DMS114 treated with DMSO at 0.1 percent for 48 hours (cell line): ENCODE data around the gene KRTAP5-2.
"Not testable (repeated sequence)": the region's sequence is repeated elsewhere in the genome, so short reads cannot be mapped to it uniquely, and the experiment has no call there.

Source experiments
- DNase-seq: peaks from one replicate; lab custom pipeline; 2025; ENCODE audit not compliant: unreplicated experiment; lab: John Stamatoyannopoulos, UW

KRTAP5-2 gene, protein sequence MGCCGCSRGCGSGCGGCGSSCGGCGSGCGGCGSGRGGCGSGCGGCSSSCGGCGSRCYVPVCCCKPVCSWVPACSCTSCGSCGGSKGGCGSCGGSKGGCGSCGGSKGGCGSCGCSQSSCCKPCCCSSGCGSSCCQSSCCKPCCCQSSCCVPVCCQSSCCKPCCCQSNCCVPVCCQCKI

DNA sequence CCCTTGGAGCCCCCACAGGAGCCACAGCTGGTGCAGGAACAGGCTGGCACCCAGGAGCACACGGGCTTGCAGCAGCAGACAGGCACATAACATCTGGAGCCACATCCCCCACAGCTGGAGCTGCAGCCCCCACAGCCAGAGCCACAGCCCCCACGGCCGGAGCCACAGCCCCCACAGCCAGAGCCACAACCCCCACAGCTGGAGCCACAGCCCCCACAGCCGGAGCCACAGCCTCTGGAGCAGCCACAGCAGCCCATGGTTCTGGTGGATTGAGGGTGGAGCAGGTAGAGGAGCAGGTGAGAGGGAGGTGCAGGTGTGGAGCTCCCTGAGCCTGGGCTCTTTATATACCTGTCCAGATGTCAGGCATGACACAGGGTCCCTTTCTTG is at the start of gene KRTAP5-2:
Gene KRTAP5-2, minus strand, starts transcription at position 301 of the 387 bp plus-strand sequence. Its CDS starts 44 bp downstream, at position 257.
- no peak for DNase-seq

DNA sequence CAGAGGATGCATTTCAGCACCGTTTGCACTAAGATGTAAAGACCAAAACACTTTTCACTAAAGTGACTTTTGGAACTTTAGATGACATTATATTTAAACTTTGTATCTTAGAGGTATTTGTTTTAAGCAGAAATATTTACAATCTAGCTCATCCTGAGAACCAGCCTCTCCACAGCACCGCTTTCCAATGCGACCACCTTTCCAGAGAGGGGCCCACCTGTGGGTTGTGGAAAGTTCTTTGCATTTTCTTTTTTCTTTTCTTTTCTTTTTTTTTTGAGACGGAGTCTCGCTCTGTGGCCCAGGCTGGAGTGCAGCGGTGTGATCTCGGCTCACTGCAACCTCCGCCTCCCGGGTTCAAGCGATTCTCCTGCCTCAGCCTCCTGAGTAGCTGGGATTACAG is 48.4 kb upstream of the KRTAP5-2 start:
- not testable (repeated sequence) for DNase-seq

DNA sequence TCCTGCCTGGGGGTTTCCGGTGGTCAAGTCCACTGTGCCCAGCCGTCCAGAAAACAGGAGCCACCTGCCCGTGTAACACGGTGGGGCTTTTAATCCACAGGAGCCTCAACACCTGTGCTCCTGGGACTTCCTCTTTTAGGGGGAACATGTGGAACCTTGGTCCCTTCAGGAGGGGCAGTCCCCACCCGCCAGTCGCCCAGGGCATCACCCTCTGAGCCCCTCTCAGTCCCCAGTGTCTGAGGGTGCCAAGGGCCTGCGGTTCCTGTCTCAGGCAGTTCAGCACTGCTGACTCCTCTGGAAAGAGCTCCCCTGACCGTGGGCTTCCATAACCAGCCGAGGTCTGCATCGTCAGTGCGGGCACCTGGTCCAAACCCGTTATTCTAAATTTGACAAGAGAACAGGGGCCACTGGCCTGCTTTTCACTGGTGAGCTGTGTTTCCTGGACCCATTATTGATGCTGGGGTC is 47.3 kb upstream of the KRTAP5-2 start:
- no peak for DNase-seq

DNA sequence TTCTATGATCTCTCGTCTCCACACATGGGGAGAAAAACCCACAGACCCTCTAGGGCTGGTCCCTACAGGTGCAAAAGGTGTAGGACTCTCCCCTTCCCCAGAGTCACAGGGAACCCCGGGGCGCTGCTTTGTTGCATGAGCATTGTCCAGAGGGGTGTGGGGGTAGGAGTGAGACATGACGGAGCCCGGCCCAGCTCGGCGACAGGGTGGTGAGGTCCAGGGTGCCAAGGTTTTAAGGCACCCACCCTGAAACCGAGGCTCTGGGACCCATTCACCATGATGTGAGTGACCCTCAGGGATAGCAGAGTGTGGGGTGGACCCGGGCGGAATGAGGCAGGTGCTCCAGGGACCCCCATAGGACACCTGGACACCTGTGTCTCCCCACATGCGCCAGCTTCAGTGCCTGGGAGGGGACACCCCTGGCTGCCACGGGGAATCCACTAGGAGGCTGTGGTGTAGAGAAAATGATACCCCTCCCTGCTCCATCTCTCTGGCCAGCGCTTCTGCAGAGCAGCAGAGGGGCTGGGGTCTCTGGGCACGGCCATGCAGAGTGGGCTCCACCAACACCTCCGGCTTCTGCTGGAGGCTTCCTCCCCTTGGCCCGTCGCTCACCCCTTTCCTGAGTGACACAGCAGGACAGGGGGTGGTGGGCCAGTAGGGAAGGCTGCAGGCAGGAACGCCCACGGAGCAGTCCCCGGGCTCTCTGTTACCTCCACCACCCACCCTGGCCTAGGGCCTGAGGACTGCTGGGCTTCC is 46.7 kb upstream of the KRTAP5-2 start:
- no peak for DNase-seq

DNA sequence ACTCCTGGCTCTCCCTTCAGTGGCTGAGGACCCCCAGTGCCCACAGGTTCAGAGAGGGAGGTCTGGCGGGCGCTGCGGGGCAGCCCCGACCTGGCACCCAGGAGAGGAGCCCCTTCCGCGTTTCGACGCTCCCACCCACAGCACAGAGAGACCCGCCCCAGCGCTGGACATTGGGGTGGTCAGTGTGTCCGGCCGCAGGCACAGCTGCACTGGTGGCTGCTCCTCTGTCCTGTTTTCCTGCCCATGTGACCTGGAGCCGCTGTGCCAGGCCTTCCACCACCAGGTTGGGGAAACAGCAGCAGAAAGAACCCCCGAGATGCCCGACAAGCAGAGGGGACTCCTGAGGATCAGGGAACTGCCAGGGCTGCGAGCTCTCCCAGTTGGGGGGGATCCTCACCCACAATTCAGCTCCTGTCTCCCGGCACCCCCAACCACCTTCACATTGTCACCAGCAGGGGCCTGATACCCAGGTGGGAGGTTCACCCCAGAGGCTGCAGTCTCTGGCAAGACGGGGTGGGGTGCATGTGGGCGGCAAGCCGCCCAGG is 45.1 kb upstream of the KRTAP5-2 start:
- DNase-seq = no peak

DNA sequence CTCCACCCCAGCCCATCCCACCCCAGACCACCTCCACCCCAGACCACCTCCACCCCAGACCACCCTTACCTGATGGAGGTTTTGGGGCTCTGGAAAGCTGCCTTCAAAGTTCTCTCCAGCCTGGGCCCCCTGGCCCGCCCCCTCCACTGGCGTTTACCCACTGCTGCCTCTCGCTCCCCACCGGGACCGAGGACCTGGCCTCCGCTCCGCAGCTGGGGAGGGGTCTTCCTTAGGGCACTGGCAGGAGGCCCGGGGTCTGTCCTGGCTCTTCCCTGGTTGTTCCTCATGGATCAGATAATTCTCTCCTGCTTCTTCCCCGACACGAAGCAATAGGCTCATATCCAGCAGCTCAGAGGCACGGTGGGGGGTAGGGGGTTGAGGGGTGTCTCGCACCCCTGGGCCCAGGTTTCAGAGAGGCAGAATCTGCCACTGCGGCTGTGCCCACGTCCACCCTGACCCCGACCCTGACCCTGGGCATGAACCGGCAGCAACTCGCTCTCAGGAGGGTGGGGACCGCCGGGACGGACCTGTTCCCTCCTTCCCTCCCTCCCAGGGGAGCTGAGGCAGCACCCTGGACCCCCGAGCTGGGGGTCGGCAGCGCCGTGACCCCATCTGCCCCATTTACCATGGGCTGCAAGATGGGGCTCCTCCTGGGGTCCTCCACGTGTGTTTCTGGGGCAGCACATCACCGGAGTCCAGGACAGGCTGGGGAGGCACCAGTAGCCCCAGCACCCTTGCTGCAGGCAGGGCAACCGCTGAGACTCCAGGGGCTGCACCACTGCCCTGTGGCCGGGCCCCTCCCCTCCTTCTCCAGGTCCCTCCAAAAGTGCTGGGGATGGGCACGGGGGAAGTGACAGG is 44.4 kb upstream of the KRTAP5-2 start:
- DNase-seq = no peak

DNA sequence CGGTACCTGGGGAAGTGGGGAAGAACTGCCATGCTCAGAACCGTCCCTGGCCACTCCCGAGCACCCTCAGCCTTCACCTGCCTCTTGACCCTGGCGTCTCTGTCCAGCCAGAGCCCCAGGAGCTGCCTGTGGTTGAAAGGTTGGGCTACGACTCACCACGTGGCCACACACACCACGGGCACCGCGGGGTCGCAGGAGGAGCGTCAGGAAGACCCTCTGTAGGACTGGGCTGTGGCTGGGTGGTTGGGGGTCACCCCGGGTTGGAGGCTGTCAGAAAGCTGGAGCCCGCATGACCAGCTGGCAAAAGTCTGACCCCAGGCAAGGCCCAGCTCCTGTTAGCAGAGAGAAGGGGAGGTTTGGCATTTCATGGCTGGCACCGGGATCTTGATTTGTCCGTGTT is 43.0 kb upstream of the KRTAP5-2 start:
- no peak for DNase-seq

DNA sequence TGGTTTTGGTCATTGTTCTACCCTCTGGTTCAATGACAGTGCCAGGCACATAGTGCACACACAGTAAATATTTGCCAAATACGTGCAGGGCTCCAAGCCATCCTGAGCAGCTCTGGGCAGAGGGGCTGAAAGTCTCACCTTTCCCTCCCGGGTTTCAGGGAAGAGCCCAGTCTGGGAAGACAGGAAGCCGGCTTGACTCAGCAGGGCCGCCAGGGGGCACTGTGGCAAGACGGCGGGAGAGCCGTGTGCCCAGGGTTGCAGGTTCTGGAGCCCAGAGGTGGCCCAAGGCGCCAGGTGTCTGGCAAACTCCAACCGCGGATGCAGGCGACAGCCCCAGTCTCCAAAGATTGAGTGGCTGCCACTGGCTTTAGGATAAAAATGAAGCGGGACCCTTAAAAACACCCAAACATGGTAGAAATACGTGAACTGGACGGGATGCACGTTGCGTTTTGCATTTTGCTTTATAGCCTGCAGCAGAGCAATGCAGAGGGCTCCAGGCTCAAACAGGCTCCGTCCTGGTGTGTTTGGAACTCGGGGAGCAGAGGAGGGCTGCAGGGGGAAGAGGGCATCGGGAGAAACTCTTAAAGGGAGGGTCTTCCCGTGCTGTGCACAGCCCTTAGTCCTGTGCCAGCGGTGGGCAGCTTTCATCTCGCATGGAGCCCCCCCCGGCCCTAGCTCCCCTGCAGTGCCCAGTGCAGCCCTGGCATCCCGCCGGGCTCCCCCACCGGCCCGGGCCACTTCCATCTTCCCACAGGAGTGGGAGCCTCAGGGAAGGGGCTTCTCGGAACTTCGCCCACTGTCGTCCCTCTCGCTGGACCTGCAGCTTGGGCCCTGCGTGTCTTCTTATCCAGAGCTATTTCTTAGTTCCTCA is 42.2 kb upstream of the KRTAP5-2 start:
- DNase-seq = no peak

DNA sequence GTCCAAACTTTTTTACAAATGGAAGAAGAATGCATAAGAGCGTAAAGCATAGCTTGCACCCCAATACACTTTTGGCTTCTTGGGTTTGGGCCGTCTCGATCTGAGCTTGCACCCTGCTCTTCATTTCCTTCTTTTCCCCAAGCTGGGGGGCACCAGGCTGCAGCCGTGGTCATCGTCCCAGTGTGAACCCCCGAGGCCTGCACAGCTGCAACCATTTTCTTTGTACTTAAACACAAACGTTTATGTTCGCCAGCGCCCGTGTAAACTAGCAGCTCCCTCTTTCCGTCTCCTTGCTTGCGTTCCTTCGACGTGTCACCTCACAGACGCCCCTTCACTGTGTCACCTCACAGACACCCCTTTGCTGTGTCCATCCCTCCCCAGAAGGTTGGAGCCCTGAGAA is 41.6 kb upstream of the KRTAP5-2 start:
- no peak for DNase-seq

DNA sequence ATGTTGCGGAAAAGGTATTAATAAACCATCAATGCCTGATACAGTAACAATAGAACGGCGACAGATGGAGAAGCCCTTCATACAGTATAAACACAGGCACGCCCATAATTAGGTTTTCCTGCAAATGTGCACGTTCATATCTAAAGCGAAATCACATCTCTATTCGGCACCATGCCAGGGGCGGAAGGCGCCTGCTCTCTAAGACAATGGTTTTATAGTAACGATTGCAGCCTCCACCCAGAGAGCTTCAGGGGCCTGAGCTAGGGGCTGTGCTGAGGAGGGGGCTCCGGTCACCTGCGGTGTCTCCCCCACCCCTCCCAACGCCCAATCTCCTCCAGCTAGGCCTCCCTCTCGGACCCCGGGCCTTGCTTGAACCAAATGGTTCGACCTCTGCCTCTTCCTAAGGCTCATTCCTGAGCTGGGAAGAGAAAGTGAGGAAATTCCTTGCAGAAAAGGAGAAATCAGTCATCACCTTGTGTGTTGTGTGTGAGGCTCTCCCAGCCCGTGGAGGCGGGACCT is 41.1 kb upstream of the KRTAP5-2 start:
- no peak for DNase-seq

DNA sequence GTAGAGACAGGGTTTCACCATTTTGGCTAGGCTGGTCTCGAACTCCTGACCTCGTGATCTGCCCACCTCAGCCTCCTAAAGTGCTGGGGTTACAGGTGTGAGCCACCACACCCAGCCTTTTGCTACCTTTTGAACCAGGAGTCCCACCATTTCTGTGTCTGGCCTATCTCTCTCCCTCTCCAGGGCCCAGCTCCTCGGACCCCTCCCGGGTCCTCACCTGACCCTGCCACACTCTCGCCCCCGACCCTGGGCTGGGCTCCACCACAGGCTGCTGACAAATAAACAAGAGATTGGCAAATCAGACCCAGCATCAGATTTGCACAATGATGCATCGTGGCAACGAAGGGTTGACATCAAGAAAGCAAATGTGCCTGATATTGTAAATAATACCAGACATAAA is 40.2 kb upstream of the KRTAP5-2 start:
- DNase-seq = no peak

DNA sequence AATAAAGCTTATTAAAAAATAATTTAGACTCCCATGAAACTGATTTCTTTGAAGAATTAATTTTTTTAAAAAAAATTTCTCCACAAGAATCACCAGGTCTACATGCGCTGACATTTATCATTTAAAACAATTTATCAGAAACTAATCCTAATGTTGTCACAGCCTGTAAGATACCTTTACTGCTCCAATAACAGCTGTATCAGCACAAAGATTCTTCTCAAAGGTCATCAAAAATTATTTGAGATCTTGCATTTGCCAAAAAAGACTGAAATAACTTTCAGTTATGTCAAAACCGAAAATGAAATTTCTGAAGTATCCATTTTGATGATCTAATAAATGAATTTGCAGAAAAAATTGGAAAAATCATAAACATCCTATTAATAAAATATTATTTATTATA is 39.5 kb upstream of the KRTAP5-2 start:
- no peak for DNase-seq

DNA sequence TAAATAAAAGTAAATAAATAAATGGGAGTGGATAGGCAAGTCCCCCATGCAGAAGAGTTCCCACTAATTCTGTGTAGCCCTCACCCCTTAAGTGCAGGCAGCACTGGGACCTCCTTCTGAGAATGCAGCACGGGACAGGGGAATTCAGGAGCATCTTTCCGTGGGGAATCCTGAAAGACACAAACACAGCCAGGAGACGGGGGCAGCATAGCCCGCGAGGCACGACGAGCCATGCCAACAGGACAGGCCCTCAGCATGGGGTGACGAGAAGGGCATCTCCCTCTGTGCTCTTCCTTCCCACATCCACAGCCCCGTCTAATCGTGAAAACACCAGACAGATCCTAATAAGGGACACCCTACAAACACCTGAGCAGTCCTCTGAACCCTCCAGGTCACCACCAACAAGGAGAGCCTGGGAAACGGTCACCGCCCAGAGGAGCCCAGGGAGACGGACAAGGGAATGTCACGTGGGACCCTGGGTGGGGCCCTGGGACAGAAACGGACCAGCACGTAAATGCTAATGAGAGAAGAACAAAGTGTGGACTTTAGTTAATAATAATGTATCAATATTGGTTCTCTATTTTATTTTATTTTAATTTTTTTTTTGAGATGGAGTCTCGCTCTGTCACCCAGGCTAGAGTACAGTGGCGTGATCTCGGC is 38.3 kb upstream of the KRTAP5-2 start:
- no peak for DNase-seq

DNA sequence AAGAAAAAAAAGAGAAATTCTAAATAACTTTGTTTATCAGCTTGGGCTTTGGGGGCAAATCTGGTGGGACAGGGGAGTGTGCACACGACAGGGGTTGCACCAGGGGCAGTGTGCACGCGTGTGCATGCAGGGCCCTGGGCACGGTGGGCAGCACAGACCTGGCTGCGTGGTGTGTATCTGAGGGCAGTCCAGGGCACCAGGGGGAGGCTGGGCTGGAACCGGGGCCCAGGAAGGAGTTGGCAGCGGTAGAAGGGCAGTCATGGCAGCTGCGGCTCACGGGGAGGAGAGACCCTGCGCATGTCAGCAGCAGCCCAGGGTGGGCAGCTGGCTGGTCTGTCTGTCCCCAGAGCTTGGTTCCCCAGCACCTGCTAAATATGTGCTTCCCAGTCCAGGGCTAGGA is 35.8 kb upstream of the KRTAP5-2 start:
- no peak for DNase-seq

DNA sequence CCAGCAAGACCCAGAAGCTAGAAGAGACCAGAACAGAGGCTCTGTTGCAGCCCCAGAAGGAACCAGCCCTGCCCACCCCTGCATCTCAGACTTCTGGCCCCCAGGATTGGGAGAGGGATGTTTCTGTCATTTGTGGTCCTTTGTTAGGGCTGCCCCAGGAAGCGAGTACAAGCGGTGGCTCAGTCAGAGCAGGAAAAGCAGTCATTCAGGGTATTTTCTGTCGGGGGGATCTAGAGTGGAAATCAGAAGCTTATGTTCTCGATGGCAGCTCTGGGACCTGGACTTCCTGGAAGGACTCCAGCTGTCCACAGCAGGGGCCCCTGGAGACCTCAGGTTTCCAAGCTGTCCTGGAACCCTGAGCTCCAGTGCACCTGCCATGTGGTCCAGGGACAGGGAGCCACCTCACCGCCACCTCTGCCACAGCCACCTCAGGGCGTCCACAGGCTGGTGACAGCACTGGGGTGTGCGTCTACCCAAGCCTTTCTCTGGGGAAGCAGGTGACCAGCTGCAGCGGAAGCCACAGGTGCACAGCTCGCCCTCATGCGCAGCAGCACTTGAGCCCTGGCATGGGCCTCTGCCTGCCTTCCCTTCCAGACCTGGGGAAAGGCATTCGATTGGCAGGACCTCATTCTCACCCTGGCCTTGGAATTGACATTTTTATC is 34.1 kb upstream of the KRTAP5-2 start:
- DNase-seq = no peak

DNA sequence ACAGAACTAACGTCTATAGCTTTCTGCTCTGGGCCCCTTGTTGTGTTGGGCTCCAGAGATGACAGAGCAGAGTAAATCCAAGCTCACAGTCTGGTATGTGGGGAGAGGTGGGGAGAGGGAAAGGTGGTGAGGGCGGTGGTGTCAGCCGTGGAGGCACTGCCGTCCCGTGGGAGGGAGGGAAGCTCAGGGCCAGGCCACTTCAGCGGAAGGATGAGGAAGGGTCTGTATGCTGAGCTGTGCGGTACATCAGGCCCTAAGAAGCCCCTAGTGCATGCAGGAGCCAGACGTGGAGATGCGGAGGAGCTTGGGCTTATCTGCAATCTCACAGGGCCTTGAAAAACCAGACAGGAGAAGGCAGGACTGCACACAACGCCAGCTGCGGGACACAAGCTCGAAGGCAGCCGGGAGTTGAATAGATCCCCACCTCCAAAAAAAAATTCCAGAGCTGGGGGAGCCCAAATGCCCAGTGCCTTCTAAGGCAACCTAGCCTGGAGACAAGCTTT is 33.0 kb upstream of the KRTAP5-2 start:
- no peak for DNase-seq

DNA sequence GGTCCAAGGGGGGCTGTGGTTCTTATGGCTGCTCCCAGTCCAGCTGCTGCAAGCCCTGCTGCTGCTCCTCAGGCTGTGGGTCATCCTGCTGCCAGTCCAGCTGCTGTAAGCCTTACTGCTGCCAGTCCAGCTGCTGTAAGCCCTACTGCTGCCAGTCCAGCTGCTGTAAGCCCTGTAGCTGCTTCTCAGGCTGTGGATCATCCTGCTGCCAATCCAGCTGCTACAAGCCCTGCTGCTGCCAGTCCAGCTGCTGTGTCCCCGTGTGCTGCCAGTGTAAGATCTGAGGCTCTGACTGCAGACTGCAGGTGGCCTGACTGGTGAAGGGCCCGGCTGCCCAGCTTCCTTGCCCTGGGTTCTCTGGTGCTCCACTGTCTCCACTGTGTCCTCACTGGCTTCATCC is 32.2 kb upstream of the KRTAP5-2 start:
- no peak for DNase-seq

DNA sequence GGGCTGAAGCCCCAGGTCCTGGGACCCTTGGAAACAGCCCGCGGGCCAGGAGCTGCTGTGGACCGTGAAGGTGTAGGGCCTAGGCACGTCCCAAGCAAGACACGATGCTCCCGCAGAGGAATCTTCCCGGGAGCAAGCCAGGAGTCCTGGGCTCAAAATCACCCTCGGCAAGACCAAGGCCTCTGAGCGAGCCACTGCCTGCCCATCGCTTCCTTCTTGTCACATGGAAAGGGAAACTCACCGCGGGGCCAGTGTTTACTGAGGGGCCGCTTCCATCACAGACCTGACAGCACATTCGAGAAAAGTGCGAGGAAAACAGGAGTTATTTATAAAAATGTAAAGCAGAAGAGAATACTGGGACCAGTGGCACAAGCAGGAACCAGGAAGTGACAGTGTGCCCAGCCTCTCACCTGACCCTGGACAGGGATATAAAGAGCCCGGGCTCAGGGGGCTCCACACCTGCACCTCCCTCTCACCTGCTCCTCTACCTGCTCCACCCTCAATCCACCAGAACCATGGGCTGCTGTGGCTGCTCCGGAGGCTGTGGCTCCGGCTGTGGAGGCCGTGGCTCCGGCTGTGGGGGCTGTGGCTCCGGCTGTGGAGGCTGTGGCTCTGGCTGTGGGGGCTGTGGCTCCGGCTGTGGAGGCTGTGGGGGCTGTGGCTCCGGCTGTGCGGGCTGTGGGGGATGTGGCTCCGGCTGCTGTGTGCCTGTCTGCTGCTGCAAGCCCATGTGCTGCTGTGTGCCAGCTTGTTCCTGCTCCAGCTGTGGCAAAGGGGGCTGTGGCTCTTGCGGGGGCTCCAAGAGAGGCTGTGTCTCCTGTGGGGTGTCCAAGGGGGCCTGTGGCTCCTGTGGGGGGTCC is 31.5 kb upstream of the KRTAP5-2 start, which contains the start of gene KRTAP5-5:
Gene KRTAP5-5, plus strand, starts transcription at position 450 of the 860 bp plus-strand sequence. Its CDS starts 66 bp downstream, at position 516.
- DNase-seq = no peak
